ENCODE measurements around the gene ZBTB18.

The ZBTB18 gene

DNA sequence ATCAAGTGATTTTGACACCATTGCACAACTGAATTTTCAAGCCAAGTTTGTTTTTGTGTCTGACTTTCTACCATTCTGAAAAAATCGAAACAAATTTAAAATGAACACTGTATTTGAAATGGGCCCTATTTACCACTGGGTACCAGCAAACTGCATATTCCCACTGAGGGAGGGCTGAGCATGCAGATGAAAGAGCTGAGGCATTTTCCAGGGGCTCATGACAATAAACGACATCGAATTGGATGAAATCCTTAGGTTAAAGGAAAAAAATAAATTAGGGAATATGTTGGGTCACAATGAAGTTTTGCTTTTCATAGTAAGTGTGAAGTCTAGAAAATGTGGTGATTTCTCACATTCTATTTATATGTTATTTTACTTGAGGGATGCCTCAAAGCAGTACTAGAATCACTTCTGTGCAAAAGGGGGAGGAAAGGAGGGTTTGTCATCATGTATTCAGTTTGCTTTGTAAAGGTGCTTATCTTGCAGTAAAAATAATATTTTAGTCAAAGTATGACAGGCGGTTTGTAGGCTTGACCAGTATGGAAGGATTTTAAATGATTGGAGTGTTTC lies 11.2 kb downstream of the ZBTB18 start:
- DNase-seq (ENCODE audit: low spot score), result no peak

DNA sequence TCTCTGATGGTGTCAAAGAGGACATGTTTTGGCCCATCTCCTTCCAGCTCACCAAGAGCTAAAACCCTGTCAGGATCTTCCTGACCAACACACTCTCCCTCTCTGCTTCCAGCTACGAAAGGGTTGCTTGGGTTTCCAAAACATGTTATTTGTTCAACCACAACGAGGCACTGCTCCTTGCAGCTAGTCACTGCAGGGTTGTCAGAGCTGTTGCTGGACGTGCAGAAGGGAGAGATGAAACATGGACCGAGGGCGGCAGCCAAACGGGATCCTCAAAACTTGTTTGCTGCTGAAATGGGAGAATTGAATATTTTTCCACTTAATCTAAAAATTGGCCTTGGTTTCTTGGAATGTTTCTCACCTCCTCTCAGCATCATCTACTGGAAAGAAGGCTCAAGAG lies 12.4 kb downstream of the ZBTB18 start:
- DNase-seq (ENCODE audit: low spot score), result no peak

DNA sequence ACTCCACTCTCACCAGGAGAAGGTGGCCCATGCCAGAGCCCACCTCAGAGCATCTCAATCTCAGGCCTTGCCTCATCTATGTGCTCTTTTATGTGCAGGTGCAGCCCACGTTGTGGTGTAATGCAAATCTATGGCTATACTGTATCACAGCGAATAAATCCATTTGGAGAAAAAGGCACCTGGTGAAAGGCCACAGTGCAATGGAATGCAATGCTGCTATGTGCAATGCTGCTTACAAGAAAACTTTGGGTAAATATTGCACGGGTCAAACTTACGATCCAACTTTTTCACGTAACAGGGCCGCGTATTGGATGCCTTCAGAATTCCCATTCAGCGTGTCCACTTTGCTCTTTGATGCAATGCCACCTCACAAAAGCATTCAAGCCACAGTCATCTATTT lies 13.5 kb downstream of the ZBTB18 start:
- DNase-seq (ENCODE audit: low spot score), result no peak

DNA sequence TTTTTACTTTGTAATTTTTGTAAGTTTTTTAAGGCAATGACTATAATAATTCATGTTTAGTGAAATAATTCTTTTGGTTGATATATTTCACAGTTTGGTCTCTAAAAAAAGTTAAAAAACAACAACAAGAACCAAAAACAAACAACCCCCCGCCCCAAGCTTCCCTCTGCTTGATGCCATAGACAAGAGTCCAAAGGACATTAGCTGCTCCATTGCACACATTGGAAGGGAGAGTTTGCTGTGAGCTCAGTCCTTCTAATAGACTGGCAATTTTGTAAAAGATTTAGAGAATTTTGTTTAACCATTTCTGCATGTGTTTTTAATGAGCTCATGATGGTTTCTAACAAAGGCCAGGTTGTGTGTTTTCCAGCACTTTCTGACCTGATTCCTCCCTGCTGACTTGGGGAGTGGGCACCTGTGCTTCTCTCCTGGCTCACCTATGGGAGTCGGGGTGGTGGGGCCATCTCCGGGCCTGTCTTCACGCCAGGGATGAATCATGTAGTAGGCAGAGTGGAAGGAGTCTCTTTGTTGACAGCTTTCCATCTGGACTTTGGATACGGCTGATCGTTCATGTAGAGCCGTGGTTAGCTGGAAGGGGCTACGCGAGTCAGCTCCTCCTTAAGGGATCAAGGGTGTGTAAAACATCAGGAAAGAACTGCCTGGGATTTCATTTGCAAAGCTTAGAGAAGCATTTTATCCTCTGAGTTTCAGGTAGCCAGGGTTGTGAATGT lies 14.1 kb downstream of the ZBTB18 start:
- DNase-seq (ENCODE audit: low spot score), result peak; percentile 16

DNA sequence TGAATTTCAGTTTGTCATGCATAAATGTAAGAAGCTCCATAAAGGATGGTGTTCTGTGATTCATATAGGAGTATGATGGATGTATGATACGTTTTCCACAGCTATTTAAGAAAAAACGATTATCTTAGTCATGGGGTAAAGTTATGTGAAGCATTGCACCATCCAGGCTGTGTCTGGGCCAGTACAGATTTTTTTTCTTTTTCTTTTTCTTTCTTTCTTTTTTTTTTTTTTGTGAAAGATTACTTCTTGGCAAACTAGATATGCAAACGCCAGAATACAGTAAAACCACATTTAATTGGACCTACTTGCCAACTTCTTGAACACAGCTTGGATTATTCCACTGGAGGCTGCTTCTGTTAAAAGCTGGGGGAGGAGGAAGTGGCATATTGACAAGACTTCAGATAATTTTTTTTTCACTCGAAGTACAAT lies 14.9 kb downstream of the ZBTB18 start:
- DNase-seq (ENCODE audit: low spot score), result no peak

DNA sequence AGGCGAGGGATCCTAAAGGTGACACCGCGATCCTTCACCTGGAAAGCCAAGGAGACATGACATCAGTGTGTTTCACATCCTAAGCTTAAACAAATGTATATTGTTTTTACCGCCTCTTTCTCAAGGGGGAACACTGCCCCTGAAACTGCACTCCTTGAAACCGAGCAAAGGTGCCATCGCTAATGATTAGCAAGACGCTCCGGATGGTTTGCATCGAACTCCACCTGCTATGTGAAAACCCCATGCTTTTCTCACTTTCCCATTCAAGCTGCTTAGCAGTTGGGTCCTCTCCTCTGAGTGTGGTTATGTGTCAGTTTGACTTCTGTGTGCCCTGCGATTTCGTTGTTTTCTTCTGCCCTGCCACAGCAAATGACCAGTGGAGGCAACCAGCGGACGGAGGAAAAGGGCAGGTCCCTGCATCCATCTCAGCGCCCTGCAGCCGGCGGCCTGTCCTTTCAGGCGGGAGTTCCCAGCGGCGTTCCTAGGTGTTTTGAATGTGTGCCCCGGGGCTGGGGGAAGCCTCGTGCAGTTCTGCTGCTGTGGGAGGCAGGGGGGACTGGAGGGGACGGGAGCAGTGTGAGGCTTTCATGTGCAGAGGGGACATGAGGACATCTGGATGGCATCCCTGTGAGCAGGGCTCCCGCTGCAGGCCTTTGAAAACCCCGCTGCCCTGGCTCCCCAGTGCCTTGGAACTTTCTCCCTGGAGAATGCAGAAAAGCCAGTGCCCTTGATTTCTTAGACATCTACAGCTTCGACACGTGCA lies 16.1 kb downstream of the ZBTB18 start:
- no peak for DNase-seq (ENCODE audit: low spot score)

DNA sequence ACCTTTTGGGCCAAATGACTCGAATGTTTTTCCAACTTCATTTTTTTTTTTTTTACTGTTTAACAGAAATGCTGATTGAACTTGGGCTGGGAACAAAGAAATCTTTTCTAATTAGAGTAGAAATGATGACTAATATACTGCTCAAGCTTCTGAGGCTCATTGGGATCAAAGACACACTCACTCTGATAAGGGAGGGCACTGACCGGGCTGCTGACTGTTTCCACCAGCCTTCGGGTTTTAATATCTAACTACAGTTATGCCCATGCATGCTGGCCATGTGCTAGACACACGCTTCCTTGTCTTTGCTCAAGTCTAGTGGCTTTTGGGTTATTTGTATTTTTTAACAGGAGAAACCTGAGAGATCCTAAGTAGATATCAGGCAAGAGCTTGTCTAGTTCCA lies 16.8 kb downstream of the ZBTB18 start:
- DNase-seq (ENCODE audit: low spot score), result peak; percentile 53

DNA sequence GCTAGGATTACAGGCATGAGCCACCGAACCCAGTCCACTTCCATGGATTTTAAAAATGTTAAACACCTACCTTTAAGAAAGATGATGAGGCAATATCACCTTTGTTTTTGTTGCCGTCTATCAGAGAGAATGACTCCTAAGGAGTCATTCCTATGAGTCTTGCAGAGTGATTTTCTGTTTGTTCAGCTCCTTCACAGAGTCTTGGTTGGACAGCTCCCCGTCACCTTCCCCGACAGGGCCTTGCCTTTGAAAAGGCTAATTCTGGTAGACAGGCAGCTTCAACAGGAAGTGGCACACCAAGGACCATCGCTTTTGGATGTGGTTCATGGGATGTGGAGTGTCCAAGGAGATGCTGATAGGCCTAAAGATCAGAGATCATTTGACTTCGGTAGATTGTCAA lies 17.5 kb downstream of the ZBTB18 start:
- DNase-seq (ENCODE audit: low spot score), result no peak

DNA sequence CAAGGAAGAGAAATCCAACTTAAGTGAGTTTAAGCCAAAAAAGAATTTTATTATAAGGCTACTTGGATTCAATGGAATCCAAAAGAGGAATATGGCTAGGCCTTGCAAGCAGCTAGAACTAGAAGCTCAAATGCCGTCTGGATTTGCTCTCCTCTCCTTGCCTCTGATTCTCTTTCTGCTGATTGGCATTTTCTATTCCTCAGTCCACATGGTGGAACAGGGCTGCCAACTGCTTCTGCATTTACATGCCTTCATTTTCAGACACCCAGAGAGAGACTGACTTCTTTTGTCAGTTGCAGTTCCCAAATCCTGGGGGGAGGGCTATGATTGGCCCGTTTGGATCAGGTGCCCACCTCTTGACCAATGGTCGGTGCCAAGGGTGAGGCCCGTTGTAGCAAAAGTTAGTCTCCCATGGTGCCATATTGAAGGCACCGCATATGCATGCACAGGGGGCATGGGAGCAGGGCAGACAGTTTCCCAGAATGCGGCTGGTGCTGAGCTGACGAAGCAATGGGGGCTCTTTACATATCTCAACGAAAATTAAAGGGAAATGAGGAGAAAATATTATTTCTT lies 18.3 kb downstream of the ZBTB18 start:
- no peak for DNase-seq (ENCODE audit: low spot score)

DNA sequence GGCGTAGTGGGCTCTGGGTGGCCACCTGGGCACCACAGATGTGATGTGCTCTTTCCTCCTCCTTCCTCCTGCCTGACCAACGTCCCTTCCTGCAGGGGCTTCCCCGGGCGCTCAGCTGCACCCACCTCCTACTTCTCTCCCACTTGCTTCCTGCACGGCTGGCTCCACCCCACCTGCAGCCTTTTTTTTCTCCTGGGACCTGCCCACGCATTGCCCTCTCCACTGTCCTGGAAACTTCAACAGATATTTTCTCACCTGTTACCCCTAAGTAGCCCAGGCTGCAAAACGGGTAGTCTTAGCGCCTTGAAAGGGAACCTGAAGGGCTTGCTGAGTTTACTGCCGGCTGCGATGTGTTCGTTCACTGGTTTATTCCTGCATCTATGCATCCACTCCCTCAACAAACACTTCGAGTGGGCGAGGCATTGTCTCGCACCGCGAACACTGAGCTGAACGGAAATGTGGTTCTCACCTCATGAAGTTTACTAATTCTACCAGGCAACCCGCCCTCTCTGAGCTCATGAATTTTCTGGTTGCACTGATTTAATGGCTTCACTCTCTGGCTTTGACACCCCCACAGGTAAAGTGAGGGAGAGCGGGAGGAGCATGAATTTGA lies 23.6 kb downstream of the ZBTB18 start:
- peak; percentile 26 for DNase-seq (ENCODE audit: low spot score)

DNA sequence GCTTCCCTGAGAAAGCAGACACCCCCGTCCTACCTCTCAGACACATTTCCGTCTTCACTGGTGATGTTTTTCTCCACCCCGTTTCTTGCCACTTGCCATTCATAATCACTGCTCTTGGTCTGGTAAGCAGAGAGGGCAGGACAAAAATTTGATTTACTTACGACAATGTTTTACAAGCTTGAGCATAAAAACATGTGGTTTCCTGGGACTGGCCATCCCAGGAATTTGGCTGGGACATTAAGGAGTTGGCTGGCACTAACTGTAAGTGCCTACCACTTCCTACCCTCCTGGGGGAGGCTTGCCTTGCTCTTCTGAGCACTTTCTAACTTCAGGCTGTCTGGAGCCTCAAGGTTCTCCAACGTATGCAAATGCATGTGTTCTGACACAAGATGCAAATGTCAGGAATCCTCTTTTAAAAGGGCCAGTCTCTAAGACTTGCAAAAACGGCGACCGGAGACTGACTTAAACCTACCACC lies 24.2 kb downstream of the ZBTB18 start:
- no peak for DNase-seq (ENCODE audit: low spot score)

DNA sequence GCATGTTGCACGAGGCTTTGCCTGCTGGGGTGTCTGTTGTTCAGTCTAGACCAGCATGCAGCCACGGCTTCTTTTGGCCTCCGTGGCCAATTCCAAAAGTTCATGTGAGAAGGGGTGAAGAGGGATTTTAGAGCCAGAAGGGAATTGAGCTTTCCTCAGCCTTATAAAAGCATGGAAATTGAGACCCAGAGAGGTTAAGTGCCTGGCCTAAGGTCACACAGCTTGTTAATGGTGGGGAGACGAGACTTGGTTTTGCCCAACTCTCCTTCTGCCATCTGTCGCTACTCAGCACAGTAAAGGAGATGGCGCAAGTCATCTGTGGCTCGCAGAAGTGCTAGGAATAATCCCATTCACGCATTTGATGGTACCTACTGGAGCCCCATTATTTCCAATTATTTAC lies 25.7 kb downstream of the ZBTB18 start:
- DNase-seq (ENCODE audit: low spot score), result no peak

DNA sequence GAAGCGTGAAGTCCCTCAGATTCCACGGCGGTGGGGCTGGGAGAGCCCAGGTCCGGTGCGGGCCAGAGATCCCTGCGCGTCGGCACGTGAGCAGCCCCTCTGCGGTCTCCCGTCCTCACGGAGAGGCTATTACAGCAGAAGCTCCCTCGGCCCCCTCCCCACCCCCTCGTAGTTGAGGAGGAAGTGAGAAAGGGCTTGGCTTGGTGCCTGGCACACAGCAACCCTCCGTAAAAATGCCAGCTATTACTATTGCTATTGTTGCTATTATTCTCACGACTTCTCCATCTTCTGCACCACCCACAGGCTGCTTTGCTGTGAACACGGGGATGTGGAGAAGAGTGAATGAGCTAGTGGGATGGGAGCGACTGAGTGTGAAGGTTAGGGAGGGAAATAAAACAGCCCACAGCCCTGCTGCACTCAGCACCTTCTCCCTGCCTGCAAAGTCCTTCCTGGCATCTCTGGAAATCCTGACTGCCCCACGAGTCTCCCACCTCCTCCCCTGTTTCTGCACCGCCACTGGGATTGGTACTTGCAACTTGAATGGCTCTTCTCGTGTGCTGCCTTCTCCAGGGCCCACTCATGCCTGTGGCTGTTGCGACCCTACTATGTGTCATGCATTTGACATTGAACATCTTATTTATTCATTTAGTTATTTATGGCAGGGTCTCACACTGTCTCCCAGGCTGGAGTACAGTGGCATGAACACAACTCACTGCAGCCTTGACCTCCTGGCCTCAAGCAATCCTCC lies 26.6 kb downstream of the ZBTB18 start:
- no peak for DNase-seq (ENCODE audit: low spot score)

DNA sequence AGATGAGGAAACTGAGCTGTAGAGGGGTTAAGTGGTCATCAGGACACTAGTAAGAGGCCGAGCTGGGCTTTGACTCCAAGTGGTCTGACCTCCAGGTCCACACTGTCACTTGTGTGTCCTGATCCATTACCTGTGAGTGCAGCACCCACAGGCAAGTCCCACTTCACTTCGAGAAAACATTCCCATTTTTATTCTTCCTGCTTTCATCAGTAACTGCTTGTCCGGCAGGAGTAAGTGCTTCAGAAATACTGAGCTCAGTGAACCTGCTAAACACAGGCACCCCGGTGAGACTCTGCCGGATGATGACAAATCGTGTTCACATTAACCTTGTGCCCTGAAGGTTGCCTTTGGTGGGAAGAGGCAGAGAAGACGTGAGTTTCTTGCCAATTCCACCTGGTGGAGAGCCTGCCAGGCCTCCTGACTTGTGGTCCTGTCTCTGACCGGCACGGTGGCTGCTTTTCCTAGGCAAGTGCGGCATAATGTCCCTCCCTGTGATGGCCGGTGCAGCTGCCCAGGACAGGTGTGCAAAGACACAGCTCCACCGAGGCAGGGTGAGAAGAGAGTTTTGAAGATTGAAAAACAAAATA lies 29.4 kb downstream of the ZBTB18 start:
- no peak for DNase-seq (ENCODE audit: low spot score)

DNA sequence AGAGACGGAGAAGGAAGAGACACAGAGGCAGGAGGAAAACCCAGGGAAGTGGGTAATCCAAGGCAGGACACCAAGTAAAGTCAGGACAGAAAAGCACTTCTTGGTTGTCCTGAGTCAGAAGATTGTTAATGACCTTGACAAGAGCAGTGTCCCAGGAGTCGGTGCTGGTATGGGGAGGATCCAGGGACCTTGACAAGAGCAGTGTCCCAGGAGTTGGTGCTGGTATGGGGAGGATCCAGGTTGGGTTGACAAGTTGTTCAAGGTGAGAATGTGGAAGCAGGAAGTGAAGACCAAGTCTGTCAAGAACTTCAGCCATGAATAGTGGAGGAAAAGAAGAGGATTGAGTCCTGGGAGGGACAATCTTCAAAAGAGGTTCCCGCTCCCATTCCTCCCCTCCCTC lies 31.9 kb downstream of the ZBTB18 start:
- no peak for DNase-seq (ENCODE audit: low spot score)

DNA sequence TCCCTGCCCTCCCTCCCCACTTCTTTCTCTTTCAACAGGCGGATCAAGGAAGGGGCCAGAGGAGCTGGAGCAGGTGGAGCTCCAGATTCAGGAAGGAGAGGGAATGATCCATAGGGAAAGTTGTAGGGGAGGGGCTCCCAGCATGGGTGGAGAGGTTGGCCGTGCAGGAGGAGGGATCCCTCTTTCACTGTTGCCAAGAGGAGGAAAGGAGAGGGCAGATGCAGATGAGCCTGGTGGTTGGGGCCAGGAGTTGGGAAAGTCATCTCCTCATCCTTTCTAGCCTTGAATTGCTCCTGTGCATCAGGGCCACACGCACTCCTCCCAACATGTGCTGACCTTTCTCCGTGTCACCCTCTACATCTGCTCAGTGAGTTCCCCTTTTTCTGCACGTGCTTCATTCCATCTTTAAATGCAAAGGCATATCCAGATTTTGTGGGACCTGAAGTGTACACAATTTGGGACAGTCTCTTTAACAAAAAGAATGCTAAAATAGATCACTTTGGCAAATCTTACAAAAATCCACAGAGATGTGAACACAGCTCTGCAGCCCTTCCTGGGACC lies 32.4 kb downstream of the ZBTB18 start:
- DNase-seq (ENCODE audit: low spot score), result no peak

DNA sequence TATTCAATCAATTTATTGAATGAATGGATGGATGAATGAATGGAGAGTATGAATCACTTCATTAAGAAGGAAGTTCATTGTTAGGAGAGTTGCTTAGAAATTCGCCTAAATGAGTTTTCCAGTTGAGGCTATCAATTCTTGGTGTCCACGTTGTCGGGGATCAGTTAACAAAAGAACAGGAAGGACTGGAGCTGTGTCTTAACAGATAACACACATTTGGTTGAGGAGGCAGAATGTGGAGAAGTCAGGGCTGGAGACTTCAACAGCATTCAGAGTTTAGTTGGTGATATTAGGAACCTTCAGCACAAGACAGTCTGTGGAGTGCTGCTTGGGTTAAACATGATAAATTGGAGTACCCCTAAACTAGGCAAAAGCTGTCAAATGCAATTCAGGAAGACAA lies 33.7 kb downstream of the ZBTB18 start:
- DNase-seq (ENCODE audit: low spot score), result no peak

DNA sequence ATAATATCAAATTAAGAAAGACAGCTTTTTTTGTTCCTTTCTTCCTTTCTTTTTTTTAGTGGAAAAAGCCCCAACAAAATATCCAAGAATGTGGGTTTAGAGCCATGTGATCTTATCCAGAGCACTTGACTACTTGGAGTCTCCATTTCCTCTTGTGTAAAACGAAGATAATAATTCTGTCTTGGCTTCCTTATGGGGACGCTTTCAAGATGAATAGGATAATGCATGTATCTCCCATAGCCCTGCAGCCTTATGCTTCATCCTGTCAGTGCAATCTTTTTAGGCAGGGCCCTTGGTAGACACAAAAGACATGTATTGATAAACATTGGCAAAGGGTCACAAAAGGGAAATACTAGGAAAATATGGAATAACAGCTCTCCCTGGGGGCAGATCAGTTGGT lies 34.8 kb downstream of the ZBTB18 start:
- DNase-seq (ENCODE audit: low spot score), result no peak

DNA sequence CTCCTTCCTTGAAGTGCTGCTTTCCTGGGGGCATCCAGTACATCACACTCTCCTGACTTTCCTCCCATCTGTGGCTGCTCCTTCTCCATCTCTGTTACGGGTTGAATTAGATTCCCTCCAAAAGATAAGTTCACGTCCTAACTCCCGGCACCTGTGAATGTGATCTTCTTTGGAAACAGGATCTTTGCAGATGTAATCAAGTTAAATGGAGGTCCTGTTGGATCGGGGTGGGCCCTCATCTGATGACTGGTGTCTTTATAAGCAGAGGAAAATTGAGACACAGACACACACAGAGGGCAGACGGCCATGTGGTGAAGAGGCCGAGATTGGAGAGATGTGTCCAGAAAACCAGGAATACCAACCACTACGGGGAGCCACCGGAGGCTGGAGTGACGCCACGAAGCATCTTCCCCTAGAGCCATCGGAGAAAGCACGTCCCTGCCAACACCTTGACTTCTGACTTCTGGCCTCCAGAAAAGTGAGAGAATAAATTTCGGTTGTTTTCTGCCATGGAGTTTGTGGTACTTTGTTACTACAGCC lies 36.0 kb downstream of the ZBTB18 start:
- no peak for DNase-seq (ENCODE audit: low spot score)

DNA sequence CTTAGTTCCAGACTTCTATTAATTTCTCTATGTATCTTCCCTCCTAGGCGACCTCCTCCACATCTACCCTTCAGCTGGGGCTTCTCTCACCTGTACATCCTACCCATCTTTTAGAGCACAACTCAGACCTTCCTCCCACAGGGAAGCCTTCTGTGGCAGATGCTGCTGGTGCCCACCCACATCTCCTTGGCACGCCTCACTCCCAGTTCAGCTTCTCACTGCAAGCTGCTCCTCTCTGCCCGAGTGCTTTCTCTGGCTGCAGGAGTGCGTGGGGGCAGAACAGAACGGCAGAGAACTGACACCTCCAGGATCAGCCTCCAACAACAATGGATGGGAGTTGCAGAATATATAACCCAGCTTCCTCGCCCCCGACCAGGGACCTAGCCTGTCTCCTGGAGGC lies 36.5 kb downstream of the ZBTB18 start:
- no peak for DNase-seq (ENCODE audit: low spot score)

DNA sequence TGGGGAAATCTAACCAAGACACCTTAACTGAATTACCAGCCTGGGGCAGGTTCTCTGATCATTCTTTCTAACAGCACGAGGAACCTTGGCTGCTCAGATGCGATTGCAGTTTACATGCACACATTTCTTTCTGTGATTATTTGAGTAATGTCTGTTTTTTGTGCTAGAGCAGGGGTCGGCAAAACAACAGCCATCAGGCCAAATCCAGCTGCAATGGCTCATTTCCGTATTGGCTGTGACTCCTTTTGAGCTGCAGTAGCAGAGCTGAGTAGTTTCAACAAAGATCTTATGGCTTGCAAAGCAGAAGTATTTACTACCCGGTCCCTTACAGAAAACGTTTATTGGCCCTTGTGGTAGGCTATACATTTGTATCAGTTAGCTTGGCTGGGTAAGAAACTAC lies 37.1 kb downstream of the ZBTB18 start:
- DNase-seq (ENCODE audit: low spot score), result no peak
